AG09309 (cell line): ENCODE measurements around the gene FAM83C.

Source experiments
- DNase-seq: peaks from one replicate; pipeline ENCODE4 v3.0.0-alpha.2; 2010; ENCODE audit warnings: low read depth
- H3K4me3 ChIP-seq: 2 replicates; pipeline ENCODE4 v1.5.1; 2011; ENCODE audit warnings: mild to moderate bottlenecking, low read depth, low read length, moderate library complexity; ENCODE audit not compliant: control insufficient read depth
- TF ChIP-seq, protein P1 (sequence below): IDR thresholded peaks from 2 replicates; pipeline ENCODE4 v1.5.1; 2011; ENCODE audit warnings: mild to moderate bottlenecking, low read depth, low read length, inconsistent platforms; ENCODE audit not compliant: insufficient read depth, control insufficient read depth; ENCODE audit errors: missing control alignments

FAM83C gene

DNA sequence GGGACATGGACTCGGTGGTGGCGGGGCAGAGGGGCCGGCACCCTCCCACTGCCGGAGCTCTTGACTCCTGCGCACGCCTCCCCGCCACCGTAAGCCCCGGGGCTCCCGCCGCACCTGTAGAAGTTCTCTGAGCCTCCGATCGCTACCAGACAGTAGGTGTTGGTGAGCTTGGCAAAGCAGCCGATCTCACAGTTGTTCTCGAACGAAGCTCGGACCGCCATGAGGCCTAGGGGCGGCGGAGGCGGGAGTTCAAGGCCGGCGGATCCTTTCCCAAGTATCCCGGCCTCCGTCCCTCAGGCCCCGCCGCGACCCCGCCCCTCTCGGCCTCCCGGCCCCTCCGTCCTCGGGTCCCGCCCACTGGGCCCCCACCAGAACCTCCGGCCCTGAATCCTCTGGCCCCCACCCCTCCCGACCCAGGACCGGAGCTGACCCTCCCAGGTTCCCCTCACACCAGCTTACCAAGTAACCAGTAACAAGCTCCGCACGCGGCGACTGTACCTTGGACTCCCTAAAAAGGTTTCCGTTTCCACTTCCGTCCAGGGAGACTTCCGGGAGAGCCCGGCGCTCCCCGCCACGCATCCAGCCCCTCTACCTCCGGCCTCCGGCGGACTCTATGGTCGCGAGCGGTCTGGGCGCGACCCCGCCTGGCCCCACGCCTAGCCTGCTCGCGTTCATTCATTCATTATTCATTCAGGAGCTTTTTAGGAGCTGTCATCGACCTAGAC lies 7.8 kb downstream of the FAM83C start, which contains the start of gene EIF6:
Gene EIF6, minus strand, starts transcription at position 506 of the 725 bp plus-strand sequence. Its CDS starts 285 bp downstream, at position 221.
- DNase-seq, result no peak
- TF ChIP-seq, protein P1, sequence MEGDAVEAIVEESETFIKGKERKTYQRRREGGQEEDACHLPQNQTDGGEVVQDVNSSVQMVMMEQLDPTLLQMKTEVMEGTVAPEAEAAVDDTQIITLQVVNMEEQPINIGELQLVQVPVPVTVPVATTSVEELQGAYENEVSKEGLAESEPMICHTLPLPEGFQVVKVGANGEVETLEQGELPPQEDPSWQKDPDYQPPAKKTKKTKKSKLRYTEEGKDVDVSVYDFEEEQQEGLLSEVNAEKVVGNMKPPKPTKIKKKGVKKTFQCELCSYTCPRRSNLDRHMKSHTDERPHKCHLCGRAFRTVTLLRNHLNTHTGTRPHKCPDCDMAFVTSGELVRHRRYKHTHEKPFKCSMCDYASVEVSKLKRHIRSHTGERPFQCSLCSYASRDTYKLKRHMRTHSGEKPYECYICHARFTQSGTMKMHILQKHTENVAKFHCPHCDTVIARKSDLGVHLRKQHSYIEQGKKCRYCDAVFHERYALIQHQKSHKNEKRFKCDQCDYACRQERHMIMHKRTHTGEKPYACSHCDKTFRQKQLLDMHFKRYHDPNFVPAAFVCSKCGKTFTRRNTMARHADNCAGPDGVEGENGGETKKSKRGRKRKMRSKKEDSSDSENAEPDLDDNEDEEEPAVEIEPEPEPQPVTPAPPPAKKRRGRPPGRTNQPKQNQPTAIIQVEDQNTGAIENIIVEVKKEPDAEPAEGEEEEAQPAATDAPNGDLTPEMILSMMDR, result no peak
- peak within 1 kb of the TSS; percentile 85 for H3K4me3 ChIP-seq

DNA sequence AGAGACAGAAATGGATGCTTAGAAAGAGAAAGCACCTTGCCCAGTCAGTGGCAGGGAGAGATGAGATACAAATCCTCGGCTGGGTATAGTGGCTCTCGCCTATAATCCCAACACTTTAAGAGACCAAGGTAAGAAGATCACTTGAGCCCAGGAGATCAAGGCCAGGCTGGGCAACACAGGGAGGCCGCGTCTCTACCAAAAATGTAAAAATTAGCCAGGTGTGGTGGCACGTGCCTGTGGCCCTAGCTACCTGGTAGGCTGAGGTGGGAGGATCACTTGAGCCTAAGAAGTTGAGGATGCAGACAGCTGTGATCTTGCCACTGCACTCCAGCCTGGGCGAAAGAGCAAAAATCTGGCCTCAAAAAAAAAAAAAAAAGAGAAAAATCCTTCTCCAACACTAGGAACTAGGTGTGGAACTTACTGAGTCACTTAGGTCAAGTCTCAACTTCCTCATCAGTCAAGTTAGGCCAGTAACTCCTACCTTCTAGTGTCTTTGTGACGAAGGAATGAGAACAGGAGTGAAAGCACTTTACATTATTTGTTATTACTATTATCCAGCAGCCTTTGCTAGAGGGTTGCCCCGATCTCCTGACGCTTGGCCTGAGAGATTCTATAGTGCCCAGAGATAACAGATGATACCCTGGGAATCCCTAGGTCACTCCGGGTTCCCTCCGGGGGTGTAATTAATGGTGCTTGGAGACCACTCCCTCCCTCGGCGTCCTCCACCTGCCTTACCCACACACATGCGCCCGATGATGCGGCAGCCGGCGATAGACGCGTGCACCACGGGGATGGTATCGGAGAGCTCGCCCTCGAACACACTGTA lies 8.6 kb downstream of the FAM83C start:
- TF ChIP-seq, protein P1, result no peak
- H3K4me3 ChIP-seq, result peak overlapping the region; percentile 85
- no peak for DNase-seq

DNA sequence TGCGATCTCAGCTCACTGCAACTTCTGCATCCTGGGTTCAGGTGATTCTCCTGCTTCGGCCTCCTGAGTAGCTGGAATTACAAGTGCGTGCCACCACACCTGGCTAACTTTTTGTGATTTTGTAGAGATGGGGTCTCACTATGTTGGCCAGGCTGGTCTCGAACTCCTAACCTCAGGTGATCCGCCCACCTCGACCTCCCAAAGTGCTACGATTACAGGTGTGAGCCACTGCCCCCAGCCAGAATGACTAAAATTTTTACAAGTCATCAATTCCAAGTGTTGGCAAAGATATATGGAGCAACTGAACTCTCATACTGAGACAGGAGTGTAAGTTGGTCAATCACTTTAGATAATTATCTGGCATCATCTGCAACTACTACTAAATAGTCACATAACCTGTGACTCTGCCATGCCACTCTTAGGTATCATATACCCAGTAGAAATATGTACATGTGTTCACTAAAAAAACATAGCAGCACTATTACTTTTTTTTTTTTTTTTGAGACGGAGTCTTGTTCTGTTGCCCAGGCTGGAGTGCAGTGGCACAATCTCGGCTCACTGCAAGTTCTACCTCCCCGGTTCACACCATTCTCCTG lies 10.6 kb downstream of the FAM83C start:
- TF ChIP-seq, protein P1, result no peak
- no peak overlapping the region for H3K4me3 ChIP-seq
- no peak for DNase-seq

DNA sequence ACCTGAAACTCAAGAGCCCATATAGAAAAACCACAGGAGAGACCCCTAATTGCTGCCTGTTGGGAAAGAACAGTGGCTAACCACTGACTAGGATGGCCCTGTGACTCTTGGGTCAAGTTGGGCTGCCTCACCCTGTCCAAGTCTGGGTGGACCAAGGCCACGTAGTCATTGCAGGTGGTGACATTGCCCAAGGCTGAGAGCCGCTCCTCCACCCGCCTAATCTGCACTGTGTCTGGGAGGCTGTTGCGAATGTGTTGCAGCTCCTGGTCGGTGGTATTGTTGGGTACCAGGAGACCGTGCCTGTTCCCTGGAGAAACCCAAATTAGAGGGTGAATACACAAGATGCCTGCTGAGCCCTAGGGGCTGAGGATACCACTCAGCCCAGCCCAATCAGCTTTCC lies 11.7 kb downstream of the FAM83C start:
- TF ChIP-seq, protein P1, result no peak
- H3K4me3 ChIP-seq, result no peak overlapping the region
- no peak for DNase-seq

DNA sequence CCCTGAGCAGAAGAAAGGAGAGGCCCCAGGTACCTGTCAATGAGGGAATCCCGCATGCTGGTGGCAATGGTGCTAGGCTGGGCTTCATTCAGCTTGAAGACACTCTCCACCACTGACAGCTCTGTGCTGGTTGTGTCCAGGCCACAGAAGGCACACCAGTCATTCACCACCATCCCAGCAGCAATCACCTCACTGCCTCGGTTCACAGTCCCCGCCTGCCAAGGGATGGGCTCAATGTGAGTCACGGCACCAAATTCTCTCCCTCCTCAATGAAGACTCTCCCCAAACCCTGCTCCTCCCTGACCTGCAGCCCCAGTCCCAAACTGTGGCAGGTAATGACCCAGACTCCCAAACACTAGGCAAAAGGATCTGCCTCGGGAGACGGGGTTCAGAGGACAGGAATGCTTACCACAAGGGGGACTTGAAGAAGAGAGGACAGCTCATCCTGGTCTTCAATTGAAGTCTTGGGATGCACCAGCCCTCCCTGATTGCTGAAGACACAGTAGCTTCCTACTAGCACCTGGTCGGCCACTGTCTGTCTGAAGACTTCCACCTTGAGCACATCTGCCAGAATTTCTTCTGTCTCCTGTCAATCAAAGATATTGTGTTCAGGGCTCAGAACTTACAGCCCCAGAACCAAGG lies 12.6 kb downstream of the FAM83C start:
- no peak for DNase-seq
- TF ChIP-seq, protein P1, result no peak

DNA sequence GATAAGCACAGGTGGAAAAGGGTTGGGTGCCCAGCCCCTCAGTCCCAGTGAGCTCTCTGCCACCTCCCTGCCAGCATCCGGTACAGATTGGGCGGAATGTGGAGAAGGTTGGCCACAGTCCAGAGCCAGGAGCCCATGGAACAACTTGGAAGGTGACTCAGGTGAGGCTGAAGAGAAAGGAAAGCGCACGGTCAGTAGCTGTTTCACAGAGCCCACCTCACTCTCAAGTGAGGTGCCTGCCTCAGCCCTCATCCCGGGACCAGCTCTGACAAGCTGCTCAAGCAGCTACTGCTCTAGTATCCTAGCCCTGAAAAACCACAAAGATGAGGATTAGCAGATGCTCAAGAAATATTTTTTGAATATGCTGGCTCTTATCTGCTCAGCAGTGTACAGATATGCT lies 13.2 kb downstream of the FAM83C start:
- DNase-seq, result no peak
- H3K4me3 ChIP-seq, result no peak overlapping the region
- TF ChIP-seq, protein P1, result no peak

More for the DNA sequence above, 12.6 kb downstream of the FAM83C start:
- no peak overlapping the region for H3K4me3 ChIP-seq
